GM18907 (cell line): ENCODE measurements around the gene ALPI.

Experiments used
- ATAC-seq: cut with Tn5 transposase; IDR thresholded peaks from one replicate; pipeline ENCODE4 v1.9.1; 2021; ENCODE audit warnings: mild to moderate bottlenecking, moderate library complexity; ENCODE audit not compliant: unreplicated experiment

Gene ALPI

DNA sequence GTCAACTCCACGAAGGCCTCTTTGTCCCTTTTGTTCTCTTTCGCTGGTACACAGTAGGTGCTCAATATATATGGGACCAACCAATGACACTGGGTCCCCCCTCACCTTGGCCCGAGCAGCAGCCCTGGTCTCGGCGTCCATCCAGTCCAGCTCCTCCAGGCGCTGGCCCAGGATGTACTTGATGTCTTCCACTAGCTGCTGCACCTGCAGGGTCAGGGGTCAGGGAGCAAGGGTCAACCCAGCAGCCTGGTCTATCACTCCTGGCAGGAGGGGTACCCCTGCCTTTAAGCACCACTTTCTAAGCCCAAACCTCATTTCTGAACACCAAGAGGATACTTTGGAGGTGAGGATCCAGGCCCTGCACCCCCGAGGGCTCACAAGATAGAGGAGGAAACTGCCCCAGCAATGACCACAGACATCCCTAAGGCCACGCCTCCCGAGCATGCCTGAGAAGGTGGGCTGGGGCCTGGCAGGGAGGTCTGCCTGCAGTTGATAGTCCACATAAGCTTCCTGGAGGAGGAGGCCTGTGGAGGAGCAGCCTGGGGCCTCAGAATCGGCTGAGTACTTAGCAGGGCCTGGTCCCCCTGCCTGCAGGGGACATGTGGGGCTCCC is 27.5 kb downstream of the ALPI start:
- ATAC-seq = no peak

DNA sequence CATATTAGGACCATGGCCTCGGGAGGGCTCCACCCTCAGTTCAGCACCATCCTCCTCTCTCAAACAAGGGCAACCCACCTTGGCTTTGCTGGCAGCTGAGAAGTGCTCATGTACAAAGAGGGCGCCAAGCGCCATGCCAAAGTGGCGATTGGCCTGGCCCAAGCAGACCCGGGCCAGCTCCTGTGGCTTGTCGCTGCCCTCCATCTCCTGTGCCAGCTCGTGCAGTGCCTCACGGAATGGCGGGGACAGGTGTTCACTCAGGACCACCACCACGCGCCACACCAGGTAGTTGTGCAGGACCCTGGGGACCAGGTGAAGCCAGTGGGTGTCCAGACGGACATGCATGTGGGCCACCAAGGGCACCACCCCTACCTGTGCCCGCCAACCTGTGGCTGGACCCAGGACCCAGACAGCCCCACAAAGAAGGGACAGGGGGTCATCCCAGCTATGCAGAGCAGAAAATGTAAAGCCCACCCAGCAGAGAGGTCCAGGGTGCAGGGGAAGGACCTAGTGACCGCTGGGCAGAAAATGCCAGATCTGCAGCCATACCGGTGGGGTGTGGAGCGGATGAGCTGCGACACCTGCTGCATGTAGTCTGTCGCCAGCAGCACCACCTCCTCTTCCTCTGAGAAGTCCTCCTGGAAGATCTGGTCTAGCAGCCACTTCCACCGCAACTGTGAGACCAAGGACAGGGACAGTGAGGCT is 28.1 kb downstream of the ALPI start:
- no peak for ATAC-seq

DNA sequence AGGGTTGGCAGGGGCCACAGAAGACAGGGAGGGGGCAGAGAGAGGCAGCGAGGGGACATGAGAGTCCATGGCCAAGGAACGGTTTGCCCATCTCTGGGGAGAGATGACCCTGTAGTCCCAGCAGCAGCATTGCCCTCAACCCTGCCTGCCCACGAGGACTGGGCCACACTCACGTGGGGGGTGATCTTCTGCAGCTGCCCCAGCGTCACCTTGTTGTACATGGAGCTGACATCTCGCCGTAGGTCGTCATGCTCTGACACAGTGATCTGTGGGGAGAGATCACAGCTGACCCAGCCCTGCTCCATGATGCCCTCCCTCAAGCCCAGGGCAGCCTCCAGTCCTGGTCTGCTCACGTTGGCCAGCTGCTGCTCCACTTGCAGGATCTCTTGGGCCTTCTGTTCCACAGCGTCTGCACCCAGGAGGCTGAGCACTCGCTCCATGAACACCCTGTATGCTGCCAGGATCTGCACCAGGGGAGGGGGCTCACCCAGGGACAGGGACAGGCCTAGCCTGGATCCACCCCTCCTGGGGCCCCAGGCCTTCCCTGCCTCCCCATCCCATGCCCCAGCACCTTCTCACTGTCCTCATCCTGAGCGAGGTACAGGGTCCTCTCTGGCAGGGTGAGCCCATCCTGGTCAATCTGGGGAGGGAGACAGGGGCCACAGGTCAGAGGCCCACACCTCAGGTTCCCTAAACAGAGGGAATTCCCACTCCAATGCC is 28.8 kb downstream of the ALPI start:
- no peak for ATAC-seq

DNA sequence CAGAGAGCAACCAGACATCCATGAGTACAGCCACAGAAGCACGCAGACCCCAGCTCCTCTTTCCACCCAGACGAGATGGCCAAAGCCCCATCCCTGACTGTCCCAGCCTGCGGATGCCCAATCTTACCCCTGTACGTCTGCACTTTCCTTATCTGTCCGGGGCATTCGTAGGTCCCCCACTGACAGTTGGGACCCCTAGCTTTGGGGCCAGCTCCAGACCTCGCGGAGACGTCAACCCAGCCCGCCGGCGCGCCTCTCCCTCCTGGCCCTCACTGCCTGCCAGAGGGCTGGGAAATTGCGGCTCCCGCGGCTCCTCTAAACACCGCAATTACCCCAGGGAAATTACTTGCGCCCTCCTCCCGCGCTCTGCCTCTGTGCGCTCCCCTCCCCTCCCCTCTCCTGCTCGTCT is 29.4 kb downstream of the ALPI start:
- no peak for ATAC-seq

DNA sequence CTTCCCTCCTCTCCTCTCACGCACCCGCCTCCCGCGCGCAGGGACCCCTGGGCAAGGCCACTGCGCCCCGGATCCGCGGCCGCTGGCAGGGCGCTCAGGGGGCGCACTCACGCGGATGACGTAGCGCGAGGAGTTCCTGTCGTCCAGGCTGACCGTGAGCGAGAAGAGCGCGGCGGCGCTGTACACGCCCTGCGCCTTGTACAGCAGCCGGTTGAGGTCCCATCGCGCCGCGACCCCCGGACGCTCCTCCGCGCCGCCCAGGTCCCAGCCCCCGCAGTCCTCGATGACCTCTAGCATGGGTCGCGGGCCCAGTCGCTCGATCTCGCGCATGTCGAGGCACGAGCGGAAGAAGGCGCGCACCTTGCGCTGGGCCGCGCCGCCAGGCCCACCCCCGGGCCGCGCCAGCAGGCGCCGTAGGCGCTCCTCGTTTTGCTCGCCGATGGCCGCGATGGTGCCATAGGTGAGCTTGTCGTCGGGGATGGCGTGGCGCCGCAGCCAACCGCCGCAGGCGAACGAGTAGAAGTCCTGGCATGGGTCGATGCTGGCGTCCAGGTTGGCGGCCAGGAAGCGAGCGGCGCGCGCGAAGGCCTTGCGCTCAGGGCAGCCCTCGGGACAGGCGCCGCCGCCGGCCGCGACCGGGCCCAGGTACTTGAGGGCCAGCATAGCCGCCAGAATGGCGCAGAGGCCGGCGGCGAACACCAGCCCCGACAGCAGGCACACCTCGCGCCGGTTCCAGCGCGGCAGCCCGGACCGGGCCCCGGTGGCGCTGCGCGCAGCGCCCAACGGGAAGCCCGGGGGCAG is 30.0 kb downstream of the ALPI start:
- ATAC-seq = no peak

DNA sequence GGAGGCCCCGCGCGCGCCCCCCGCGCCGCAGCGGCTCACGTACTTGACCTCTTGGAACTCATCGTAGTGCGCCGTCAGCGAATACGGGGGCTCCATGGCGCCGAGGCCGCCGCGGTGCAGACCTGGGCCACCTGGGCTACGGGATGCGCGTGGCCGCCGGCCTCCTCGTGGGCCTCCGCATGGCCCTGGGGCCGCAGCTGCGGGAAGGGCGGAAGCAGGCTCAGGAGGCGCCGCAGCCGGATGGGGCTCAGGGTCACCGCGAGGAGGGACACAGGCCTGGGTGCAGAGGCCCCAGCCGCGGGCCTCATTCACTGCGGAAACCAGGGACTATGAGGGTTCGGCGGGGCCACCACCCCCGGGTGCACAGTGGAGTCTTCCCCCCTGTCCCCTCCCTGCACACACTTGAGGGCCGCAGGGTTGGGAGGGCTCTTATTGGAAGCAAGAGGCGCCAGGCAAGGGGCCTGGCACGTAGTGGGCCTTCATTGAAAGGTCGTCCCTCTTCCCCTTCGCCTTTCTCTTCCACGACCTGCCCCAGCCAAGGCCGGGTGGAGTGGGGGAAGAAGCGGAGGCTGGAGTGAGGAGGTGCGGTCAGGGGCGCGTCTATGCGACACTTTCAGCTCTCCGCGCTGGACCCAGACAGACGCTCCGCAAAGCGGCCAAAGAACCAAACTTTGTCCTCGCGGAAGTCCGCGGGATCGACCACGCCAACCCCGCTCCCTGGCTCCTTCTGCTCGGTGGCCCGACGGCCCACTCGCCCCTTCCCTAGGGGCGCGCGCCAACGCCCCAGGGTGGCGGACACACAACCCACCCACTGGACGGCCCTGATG is 30.8 kb downstream of the ALPI start:
- no peak for ATAC-seq

DNA sequence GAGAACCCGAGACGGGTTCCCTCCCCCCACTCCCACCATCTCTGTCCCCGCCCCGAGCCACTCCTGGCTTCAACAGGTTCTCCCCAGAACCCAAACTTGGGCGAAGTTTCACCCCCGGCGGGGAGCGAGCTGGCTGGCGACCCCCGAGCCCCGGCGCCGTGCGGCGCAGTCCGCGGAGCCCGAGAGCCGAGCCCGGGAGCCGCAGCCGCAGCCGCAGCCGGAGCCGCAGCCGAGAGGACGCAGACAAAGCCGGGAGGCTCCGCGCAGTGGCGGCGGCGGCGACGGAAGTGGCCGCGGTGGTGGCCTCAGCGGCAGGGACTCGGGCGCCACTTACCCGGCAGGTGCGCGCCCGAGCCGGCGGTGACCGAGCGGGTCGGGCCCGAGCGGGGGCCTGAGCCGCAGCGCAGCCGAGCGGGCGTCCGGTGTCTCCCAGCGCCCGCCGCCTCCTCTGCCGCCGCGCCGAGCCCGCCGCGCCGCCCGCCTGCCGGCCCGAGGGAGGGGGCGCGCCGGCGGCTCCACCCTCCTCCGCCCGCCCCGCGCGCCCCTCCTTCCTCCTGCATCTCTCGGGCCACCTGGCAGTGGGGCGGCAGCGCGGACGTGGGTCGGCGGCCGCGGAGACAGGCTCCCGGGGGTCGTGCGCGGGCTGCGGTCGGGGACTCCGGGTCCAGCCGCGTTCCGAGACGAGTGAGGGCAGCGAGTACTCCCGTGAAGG is 31.6 kb downstream of the ALPI start, which contains the start of gene ECEL1:
ECEL1 (minus strand) TSS at position 450 of the 712 bp plus-strand sequence. CDS start 1,181 bp downstream, outside the sequence.
- ATAC-seq = no peak

DNA sequence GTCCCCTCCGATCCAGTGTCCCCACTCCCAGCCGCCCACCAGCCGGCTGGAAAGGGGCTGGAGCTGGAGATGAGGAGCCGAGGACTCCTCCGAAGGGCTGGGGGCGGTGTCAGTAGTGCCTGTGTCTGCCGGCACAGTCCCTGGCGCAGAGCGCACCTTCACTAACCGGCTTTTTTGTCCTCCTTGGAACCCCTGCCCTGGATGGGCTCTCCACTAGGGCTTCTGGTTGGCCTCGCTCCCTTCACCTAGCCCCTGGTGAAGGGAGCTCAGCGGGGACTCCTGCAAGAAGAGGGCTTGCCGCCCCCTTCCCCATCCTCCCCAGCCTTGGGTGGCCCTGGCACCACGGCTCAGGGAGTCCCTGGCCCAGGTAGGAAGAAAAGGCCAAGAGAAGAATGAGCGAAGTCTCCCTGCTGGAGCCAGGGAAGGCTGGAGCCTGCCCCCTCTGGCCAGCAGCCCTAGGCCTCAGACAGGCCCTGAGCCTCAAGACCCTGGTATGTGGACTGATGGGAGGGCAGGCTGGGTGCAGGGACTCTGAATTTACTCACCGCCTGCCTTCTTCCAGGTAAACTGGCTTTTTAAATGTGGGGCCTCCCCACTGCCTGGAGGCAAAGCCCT is 32.3 kb downstream of the ALPI start:
- ATAC-seq = no peak

DNA sequence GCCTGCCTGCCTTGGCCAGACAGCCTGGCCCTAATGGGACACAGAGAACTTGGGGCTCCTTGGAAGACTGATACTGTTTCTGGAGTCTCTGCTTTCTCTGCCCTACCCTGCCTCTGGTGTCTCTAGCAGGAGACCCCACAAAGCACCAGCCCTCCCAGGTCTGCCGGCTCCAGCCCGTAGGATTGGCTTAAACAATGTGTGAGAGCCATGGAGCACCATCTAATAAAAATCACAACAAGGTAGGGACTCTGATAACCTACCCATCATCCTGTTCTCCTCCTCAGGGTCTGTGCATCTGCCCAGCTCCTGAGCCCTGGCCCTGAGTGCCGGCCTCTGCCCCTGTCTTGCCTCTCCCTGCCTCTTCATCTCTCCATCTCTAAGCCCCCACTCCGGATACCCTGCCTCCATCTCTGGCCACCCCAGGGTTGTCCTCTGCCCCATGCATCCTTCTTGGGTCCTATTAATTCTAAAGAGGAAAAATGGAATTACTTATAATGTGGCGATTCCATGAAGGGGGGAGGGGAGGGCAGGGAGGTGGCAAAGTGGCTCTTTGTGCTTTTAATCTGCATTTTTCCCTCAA is 32.9 kb downstream of the ALPI start:
- no peak for ATAC-seq

DNA sequence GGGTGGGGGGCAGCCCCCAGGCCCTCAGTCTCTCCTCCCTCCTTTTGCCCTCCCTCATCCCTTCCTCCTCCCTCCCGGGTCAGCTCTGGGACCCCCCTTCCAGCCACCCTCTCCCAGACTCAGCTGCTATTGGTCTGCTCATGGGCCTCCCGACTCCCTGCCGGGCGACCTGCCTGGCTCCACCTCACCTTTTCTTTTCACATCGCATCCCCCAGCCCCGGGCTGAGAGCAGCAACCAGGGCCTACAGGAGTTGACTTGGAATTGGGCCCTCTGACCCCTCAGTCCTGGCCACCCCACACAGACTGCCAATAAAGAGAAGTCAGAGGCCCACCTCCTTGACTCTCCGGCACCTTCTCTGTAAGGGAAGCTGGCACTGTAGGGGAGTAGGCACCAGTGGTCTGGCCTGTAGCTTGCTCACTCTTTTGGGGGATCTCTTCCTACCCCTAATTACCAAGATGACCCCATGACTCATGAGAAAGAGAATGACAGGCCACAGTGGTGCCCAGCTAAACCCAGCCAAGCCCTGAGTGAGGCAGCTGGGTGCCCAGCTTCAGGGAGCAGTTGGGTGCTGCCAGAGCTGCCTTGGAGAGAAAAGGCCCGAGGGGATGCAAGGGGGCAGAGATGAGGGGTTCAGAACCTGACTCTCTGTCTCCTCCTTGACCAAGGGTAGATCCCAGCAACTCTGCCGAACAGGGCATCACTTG is 33.7 kb downstream of the ALPI start:
- no peak for ATAC-seq

DNA sequence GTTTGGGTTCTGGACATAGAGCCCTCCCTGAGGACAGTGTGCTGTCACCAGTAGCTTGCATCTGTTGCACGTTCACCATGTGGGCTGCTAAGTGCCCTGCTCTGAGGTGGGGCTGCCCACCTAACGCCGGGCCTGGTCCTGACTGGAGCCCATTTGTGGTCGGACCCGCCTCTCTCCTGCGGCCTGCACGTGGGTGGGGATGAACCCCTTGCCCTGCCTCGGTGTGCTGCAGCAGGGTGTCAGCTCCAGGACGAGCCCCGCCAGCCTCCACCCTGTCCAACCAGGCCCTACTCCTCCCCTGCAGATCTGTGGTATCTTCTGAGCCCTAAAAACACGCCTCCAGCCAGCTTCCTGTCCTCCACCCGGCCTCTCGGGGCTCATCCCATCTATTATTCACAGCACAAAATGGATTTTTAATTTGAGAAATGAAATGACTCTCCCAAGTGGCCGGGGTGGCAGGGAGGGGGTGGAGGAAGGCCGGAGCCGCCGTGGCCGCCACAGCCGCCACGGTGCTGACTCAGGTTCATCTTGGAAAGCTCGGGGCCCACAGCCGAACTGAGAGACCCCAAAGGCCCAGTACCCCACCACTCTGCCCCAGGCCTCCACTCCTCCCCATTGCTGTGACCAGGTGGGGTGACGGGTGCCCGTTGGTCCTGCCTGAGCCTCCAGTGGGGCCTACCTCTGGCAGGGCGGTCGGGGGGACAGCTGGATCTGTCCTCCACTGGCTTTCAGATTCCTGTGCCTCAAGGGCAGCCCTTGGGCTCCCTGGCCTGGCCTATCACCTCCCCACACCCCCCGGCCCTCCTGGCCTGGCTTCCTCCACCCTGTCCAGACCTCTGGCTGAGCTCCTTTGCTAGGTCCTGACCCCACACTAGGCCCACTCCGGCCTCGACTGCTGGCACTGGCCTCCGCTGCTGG is 34.5 kb downstream of the ALPI start:
- ATAC-seq = no peak

DNA sequence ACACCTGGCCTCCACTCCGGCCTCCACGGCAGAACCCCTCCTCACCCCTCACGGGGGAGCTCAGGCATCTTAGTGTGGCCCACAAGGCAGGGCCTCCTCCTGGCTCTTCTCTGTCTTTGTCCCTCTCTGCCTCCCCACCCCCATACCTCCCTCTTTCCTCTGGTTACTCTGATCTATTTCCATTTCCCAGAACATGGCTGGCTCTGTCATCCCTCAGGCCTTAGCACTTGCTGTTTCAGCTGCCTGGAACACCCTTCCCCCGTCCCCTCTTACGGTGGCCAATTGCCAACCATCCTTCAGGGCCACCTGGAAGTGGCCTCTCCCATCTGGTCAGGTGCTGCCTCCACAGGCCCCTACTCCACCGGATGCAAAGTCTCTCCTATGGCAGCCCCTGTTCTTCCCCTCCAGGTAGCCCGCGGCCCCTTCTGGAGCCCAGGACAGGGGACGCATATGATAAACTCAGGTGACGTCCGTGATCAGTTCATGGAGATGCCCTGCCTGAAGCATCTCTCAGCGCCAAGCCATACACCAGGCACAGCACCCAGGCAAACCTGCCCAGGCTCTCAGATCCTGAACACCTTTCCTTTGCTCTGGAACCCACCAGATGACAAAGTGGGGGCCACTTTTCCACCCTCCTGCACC is 35.3 kb downstream of the ALPI start:
- no peak for ATAC-seq

DNA sequence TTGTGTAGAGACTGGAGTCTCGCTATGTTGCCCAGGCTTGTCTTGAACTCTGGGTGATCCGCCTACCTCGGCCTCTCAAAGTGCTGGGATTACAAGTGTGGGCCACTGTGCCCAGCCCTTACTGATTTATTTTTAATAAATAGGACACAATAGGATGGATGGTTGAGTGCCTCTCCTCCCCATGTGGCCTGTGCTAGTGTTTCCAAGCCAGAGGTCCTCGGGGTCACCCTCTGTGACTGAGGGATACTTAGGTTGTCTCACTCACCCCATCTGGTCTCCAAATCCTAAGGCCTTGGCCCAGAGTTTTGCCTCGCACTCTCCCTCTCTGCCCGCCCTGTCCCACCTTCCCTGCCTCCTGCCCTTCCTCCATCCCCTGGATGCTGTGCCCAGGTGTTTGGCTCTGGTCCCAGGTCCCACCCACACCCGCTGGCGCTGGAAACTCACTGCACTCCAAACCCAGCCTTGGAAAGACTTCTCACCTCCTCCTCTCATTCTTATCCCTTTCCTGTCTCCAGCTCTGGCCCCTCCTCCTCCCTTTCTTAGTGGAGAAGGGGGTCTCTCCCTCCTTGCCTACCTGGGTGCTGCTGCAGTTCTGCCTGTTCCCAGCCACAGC is 36.4 kb downstream of the ALPI start:
- ATAC-seq = no peak

DNA sequence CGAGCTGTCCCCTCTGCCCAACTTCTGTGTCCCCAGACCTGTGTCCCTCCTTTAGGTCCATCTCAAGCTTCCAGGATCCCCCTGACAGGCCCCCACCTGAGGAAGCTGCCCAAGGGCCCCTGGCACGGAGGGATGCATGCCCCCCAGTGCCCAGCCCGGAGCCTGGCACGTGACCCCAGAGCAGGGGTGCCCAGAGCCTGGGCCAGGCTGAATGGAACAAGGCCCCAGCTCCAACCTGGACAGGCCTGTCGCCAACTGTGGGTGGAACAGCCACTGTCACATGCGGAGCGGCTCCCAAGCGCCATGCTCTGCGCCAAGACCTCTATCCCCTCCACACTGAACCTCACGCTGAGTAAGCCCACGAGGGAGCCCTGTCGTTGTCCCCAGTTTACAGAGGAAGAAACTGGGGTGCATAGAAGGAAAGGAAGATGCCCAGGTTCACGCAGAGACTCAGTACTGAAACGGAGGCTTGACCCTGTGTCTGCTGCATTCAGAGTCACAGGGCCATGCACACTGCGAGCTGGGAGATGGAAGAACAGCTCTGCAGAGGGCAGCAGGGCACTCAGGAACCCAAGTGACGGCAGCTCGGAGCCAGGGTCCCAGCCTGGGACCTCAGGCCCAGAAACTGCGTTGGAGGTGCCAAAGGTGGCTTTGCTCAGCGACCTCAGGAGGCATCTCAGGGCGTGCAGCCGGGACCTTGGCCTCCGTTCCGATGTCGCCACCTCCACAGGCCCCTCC is 37.2 kb downstream of the ALPI start:
- no peak for ATAC-seq

DNA sequence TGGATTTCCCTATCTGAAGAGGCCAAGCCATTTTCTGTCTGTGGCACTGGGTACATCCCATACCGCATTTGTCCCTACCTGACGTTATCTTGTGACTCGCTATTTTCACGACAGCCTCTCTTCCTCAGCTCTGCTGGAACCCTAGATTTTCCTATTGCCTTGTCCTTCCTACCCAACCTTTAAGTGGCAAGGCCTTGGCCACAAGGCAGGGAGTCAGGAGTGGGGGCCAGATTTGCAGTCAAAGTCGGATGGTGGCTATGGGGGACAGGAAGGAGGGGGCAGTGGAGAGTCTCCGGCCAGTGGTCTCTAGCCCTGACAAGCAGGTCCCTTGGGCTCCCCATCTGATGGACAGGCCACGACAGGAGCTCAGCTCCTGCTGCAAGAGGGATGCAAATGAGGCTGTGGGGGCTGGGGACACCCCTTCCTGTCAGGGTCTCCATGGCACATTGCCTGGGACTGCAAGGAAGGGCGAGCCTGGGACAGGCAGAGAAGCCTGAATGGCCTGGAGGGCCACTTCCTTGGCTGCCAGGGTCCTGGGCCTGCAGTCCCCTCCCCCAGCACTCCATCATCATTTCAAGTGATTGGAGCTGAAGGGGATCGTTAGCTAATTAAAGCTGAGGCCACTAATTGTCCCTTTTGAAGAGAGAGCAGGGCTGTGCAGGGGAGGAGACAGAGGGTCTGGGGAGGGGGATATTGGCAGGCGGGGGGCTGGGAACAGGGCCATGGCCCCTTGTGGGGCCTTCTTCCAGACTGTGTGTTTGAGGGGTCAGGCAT is 37.9 kb downstream of the ALPI start:
- ATAC-seq = no peak
